Measurements from ENCODE around the gene EPHA1.
A peak's percentile ranks its signal among the peaks of the same experiment; 100 is the strongest.

The EPHA1 gene

GRCh38 chr7:143359771-143360353, 48.8 kb downstream of the EPHA1 start:
- in situ Hi-C loops (cut with MboI; ENCODE audit: low pct_unique_long_range_greater_than_20kb, low sequenced_read_pairs): no loop called here
- DNase-seq: no peak

- DNase-seq: no peak
- in situ Hi-C loops (cut with MboI; ENCODE audit: low pct_unique_long_range_greater_than_20kb, low sequenced_read_pairs): no loop called here
Measured at GRCh38 chr7:143358626-143359025, 50.0 kb downstream of the EPHA1 start.

- in situ Hi-C loops (cut with MboI; ENCODE audit: low pct_unique_long_range_greater_than_20kb, low sequenced_read_pairs): no loop called here
- DNase-seq: no peak
Measured at GRCh38 chr7:143356414-143357050, 52.1 kb downstream of the EPHA1 start.

- DNase-seq: no peak
- in situ Hi-C loops (cut with MboI; ENCODE audit: low pct_unique_long_range_greater_than_20kb, low sequenced_read_pairs): no loop called here
Measured at GRCh38 chr7:143355450-143356385, 52.9 kb downstream of the EPHA1 start.

GRCh38 chr7:143354965-143355364, 53.7 kb downstream of the EPHA1 start:
- DNase-seq: no peak
- in situ Hi-C loops (cut with MboI; ENCODE audit: low pct_unique_long_range_greater_than_20kb, low sequenced_read_pairs): no loop called here

DNA sequence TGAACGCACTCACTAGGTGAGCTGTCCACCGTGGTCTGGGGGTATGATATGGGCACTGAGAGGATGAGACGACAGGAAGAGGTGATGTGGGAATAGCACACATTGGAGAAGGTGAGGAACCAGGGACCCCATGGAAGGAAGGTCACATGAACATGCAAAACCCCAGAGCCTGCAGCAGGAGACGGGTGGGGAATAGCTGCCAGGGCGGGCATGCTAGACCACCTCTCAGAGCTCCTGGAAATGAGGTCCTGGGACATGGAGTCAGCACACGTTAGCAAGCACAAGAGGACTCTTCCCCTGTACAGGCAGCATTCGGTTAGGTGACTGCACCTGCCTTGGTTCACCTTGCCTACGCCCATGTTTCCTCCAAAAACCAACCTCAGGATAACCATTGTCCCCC, 54.3 kb downstream of the EPHA1 start:
- no peak for DNase-seq
- in situ Hi-C loops (cut with MboI; ENCODE audit: low pct_unique_long_range_greater_than_20kb, low sequenced_read_pairs): no loop called here

- no peak for DNase-seq
Measured at GRCh38 chr7:143352531-143353002, 56.1 kb downstream of the EPHA1 start.

DNA sequence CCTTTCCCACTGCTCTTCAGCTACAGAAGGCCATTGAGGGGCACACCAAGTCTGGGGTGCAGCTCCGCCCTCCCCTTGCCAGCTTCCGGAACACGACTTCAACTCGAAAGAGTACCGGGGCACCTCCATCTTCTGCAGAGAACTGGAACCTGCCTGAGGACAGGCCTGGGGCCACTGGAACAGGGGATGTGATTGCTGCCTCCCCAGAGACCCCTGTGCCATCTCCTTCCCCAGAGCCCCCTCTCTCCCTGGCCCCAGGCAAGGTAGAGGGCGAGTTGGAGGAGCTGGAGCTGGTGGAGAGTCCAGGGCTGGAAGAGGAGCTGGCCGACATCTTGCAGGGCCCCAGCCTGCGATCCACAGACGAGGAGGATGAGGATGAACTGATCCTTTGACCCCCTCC, 57.1 kb downstream of the EPHA1 start:
- DNase-seq: no peak
- in situ Hi-C loops (cut with MboI; ENCODE audit: low pct_unique_long_range_greater_than_20kb, low sequenced_read_pairs): no loop called here

More at GRCh38 chr7:143352531-143353002, 56.1 kb downstream of the EPHA1 start:
- in situ Hi-C loops (cut with MboI; ENCODE audit: low pct_unique_long_range_greater_than_20kb, low sequenced_read_pairs): no loop called here

DNA sequence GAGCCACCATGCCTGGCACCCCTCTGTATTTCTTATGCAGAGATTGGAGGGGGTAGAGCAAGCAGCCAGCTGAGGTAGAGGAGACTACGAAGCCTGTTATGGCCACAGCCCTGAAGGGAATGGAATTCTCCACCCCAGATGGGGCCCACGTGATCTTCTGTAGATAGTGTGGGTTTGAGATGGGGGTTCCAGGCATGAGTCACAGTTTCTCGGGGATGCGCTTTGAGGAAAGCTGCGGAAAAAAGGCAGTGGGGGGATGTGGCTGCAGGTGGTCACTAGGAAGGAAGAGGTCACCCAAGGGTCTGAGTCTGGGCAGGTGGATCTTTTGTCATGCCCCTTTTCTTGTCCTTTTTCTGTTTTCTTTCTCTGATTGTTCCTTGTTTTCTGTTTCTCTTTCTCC, 57.6 kb downstream of the EPHA1 start:
- in situ Hi-C loops (cut with MboI; ENCODE audit: low pct_unique_long_range_greater_than_20kb, low sequenced_read_pairs): no loop called here
- no peak for DNase-seq

GRCh38 chr7:143347950-143348349, 60.7 kb downstream of the EPHA1 start:
- in situ Hi-C loops (cut with MboI; ENCODE audit: low pct_unique_long_range_greater_than_20kb, low sequenced_read_pairs): no loop called here
- DNase-seq: no peak

DNA sequence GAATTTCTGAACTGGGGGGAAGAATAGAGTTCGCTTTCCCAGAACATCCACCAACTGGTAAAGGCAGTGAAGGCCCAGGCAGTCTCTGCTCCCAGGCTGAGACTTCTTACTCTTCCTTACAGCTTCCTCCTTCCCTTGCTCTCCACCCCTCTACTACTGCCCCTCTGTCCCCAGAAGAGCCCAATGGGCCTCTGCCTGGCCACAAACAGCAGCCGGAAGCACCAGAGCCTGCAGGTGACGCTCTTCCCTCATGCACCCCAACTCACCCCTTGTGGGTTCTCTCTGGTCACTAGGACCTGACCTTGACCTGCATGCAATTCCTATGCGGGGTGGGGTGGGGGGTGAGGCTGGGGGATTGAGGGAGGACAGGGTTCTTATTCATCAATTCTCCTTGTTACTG, 62.6 kb downstream of the EPHA1 start:
- in situ Hi-C loops (cut with MboI; ENCODE audit: low pct_unique_long_range_greater_than_20kb, low sequenced_read_pairs): no loop called here
- DNase-seq: no peak

DNA sequence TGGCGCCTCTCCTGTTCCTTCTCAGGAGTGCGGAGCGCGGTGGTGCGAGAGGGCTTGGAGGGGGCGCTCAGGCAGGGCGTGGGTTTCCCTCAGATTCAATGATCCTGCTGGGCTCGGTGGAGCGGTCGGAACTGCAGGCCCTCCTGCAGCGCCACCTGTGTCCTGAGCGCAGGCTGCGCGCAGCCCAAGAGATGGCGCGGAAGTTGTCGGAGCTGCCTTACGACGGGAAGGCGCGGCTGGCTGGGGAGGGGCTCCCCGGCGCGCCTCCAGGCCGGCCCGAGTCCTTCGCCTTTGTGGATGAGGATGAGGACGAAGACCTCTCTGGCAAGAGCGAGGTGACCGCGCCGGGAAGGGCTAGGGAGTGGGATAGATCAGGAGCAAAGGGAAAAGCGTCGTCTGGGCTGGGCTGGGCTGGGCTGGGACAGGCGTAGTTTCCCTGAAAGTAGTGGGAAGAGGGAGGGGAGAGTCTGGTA, 63.2 kb downstream of the EPHA1 start:
- in situ Hi-C loops (cut with MboI; ENCODE audit: low pct_unique_long_range_greater_than_20kb, low sequenced_read_pairs): no loop called here
- DNase-seq: peak; percentile 37

DNA sequence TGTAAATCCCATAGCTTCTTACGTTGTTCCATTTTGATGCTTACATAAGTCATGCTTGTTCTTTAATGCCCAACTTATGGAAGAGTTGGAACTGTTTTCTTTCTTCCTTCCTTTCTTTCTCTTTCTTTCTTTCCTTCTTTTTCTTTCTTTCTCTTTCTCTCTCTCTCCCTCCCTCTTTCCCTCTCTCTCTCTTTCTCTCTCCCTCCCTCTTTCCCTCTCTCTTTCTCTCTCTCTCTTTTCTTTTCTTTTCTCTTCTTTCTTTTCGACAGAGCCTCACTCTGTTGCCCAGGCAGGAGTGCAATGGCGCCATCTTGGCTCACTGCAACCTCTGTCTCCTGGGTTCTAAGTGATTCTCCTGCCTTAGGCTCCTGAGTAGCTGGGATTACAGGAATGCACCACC, 65.1 kb downstream of the EPHA1 start:
- no peak for DNase-seq
- in situ Hi-C loops (cut with MboI; ENCODE audit: low pct_unique_long_range_greater_than_20kb, low sequenced_read_pairs): no loop called here

DNA sequence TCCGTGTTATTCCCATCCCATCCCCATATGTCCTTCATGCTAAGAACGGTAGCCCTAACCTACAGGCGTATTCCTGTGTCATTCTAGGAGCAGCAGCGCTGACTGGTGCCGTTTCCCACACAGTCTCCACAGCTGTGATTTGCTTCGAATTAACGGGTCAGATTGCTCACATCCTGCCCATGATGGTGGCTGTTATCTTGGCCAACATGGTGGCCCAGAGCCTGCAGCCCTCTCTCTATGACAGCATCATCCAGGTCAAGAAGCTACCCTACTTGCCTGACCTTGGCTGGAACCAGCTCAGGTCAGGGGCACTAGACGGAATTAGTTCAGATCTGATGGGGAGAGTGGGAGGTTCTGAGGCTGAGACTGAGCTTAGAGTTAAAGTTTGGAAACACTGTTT, 66.8 kb downstream of the EPHA1 start:
- in situ Hi-C loops (cut with MboI; ENCODE audit: low pct_unique_long_range_greater_than_20kb, low sequenced_read_pairs): no loop called here
- no peak for DNase-seq

Data from KBM-7 (cell line).